Stimulated activated CD4-positive, alpha-beta T cell treated with anti-CD3 and anti-CD28 coated beads, TNF-alpha, amount 100 ng/mL, for 1 hour (primary cell): ENCODE measurements around the gene ITGA8.
"Not testable (repeated sequence)": the region's sequence is repeated elsewhere in the genome, so short reads cannot be mapped to it uniquely, and the experiment has no call there.

Experiments used
- DNase-seq, 3 donors: peaks; one replicate each; pipeline ENCODE4 v3.0.0-alpha.2; 2020; ENCODE audit warnings: low read depth in 3 of 3, low spot score in 1 of 3

Gene ITGA8

DNA sequence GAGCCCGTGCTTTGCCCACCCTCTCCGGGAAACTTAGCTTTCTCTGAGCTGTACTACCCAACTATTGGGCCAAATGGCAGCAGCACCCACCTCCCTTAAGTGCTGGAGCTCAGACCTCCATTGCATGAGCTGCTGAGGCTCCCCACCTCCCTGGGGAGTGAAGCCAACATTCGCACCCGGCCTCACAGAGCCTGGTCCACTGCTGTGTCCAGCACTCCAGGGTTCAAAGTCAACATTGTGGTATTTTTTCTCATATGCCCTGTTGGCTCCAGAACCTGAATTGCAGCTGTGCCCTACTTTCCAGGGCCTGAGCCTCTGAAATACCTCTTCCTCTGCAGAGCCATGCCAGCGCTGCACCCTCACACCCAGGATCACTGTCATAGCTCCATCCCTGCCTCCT, 29.7 kb downstream of the ITGA8 start:
- no peak for DNase-seq

DNA sequence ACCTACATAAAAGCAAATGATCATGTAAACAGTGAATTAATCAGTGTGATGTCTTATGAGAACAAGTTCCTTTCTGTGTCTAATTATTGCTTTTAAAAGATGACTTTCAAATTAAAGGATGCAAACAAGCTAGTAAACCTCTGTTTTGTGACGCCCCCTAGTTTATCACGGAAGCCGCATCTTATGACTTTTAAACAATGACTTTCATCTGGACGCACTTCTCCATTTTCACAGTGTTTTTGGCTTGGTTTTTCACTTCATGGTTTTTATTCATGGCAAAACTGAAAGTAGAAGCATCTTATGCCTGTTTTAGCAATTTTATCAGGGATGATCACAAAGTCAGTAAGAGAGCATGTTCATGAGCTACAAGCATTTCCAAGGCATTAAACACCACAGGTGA, 35.0 kb downstream of the ITGA8 start:
- DNase-seq = no peak

DNA sequence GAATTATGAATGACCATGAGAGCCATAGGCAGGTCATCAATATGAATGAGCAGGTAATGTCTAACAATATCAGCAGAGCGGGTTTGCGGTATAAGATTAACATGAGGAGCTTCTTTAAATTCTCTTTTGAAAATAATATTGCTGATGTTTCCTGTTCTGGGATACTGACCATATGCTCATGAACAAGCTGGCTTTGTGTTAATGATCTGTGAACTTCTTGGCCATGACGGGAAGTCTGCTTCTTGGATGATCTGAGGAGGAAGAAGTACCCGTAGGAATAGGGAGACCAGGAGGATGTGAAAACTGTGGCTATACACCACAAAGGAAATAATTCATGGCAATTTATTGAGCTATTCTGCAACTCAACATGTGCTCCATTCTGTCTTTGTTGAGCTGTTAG, 38.6 kb downstream of the ITGA8 start:
- DNase-seq = no peak

- DNase-seq = no peak
Measured at GRCh38 chr10:15678851-15679250, 40.9 kb downstream of the ITGA8 start.

- no peak for DNase-seq
Measured at GRCh38 chr10:15672469-15672868, 47.3 kb downstream of the ITGA8 start.

GRCh38 chr10:15670880-15671279, 48.8 kb downstream of the ITGA8 start:
- DNase-seq = no peak

GRCh38 chr10:15661574-15661973, 58.1 kb downstream of the ITGA8 start:
- DNase-seq = no peak

- no peak for DNase-seq
Measured at GRCh38 chr10:15660990-15661389, 58.7 kb downstream of the ITGA8 start.

- DNase-seq = no peak
Measured at GRCh38 chr10:15658069-15658702, 61.5 kb downstream of the ITGA8 start.

- DNase-seq = no peak
Measured at GRCh38 chr10:15652757-15653156, 67.0 kb downstream of the ITGA8 start.

- DNase-seq = no peak
Measured at GRCh38 chr10:15652117-15652516, 67.6 kb downstream of the ITGA8 start.

- no peak for DNase-seq
Measured at GRCh38 chr10:15651175-15651574, 68.5 kb downstream of the ITGA8 start.

DNA sequence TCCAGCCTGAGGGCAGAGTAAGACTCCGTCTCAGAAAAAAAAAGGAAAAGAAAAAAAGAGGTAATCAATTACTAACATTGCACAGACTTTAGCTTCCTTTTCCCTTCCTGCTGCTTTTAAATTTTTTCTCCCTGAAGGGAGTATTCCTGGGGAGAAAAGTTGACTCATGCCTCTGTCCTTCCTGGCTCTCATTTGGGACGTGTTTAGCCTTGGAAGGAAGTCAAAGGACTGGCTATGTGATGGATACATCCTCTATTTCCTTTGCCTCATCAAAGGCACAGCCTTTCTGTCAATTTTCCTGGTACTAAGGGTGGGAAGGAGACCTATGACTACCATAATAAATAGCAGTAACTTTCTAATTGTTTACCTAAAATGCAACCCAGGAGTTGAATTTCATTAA, 77.6 kb downstream of the ITGA8 start:
- DNase-seq = no peak

DNA sequence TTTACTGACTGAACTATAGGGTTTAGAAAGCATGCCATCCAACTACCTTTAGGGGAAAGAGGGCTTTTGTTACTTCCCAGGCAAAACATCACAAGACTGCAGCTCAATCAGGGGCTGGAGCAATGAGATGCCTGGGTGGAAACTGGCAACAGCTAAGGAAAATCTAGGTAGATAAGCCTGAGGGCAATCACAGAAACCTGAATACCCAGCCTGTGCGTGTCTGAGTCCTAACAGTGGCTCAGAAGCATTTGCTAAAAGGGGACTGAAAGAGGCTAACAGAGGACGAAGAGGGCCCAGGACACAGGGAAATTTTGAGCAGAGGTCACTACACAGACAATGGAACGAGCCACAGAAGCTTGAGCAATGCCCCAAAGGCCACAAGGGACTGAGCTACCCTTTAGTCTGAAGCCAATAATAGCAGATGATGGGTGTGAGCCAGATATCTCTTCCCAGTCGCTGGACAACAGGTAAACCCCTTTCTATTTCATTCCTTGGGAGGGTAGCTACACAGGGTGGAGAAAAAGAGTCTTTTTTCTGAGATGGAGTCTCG, 79.1 kb downstream of the ITGA8 start:
- DNase-seq = no peak

GRCh38 chr10:15636446-15636845, 83.3 kb downstream of the ITGA8 start:
- no peak for DNase-seq

DNA sequence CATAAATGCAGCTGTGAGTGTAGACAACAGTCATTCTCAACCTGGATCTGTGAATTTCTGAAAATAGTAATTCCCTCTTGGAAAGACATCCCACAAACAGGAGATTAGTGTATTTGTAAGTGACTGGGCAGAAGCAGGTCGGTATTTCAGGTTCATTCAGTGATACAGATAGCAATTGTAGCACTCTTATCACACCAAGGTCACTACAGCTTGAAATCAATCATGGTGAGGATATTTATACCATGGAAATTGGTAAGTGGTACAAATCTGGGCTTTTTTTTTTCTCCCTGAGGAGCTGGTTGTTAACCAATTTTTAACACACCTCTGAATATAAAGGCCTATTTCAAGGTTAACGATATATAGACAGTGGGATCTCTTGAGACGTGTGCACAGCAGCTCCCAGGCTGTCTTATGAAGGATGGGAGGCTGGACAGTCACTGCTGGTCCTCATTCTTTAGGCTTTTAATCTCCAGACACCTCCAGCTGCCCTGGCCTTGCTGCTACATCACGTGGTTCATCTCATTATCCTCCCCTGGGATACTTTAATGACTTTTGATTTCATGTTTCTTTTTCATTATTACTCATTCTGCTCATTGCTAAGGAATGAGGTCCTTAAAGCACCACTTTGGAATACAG, 87.1 kb downstream of the ITGA8 start:
- no peak for DNase-seq

- not testable (repeated sequence) for DNase-seq
Measured at GRCh38 chr10:15631205-15631604, 88.5 kb downstream of the ITGA8 start.

GRCh38 chr10:15630353-15630752, 89.4 kb downstream of the ITGA8 start:
- DNase-seq = no peak

DNA sequence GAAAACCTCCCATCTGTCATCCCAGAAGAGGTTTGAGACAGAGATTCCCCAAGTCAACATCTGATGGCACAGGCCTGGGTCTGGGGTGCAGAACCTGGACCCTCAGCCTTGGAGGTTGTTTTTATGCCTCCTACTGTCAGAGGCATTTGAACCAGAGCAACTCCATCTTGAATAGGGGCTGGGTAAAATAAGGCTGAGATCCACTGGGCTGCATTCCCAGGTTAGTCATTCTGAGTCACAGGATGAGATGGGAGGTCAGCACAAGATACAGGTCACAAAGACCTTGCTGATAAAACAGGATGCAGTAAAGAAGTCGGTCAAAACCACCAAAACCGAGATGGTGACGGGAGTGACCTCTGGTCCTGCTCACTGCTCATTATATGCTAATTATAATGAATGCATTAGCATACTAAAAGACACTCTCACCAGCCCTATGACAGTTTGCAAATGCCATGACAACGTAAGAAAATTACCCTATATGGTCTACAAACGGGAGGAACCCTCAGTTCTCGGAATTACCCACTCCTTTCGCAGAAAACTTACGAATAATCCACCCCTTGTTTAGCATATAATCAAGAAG, 92.0 kb downstream of the ITGA8 start:
- no peak for DNase-seq

DNA sequence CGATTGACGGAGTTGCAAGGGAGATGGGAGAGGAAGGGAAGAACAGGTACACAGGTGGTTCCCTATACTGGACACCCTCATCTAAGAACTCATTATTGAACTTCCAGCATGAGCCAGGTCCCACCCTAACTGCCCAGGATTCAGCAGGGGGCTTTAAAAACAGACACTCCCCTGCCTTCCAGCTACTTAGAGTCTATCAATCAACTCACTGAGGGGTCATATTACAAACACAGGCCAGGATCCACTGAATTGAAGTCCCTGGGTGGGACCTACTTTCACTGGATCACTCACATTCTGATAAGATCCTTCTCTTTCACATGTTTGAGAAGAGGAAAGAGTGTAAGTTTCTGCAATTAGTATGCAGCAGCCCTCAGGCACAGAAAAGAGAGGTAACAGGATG, 92.8 kb downstream of the ITGA8 start:
- DNase-seq = no peak

DNA sequence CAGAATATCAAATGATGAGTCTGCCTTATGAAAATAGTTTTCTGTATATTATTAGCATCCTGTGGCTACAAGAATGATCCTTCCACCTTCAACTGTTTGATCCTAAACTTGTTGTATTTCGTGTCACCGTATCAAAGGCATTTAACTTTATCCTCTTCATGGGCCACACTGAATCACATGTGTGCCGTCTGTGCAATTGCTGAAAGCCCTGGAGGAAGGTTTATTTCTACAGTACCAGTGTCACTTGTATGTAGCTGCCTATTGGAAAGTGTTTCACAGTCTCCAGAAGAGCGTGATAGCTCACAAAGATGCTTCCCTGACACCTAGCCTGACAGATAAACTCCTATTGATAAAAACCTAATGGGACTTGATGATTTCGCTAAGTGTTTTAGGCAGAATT, 94.5 kb downstream of the ITGA8 start:
- no peak for DNase-seq

DNA sequence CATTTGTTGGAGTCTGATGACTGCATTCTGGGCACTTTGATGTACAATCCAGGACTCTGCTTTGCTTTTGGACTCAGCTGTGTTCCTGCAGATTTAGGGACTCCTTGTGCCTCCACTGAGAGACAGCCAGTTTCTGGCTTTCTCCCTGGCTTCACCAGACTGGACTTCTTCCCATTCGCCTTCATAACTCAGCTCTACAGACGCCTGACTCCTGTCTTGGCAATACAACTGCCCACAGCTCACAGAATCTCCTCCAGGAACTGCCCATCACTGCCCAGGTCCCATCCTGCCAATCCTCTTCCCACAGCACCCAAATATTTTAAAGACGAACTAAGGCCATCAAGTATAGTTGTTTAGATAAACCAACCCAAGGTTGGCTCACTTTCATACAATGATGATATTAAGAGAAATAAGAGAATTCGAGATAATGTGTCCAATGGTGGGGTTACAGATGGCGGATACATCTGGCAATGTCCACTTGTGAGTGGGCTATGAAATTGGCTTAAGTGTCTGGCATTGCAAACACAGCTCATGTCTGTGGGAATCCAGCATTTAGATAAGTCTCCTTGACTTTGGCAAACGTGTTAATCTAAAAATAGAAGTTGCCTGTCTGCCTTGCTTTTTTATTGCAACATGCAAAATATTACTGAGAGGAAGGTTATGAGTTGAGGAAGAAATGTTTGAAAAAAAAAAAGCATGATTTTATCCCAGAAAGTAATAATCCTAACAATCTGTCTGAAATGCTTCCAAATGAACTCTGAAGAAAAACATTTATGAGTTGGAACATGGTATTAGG, 95.1 kb downstream of the ITGA8 start:
- DNase-seq = no peak
